Adrenal gland (tissue), 12 donors: Measurements from ENCODE around the gene TNFRSF18. TPM values are rescaled to one million over a fixed set of nuclear protein-coding genes. Genes with fewer than 3 reads are reported as not detected.

Experiments
- DNase-seq, 7 donors: peaks; one replicate each; pipeline ENCODE4 v3.0.0-alpha.2; 2019 to 2020
- H3K27ac ChIP-seq, 5 donors: fragments of 200-600 bp; sonication (generic) in 4 of 5; 1 replicate in 3 of 5; 2 replicates in 2 of 5; pipeline versions ENCODE4 v1.5.1 to v1.8.0; 2016 to 2020; ENCODE audit warnings: mild to moderate bottlenecking in 1 of 5
- H3K27me3 ChIP-seq: fragments of 200-600 bp; 2 replicates; pipeline ENCODE4 v1.8.0; 2021
- H3K36me3 ChIP-seq, 2 donors: fragments of 200-600 bp; replicated peaks in 1 of 2; 1 replicate in 1 of 2; 2 replicates in 1 of 2; pipeline versions ENCODE4 v1.5.1 to v1.8.0; 2018 to 2022
- H3K4me1 ChIP-seq, 2 donors: fragments of 200-600 bp; replicated peaks in 1 of 2; 1 replicate in 1 of 2; 2 replicates in 1 of 2; pipeline versions ENCODE4 v1.5.1 to v1.8.0; 2018 to 2021
- H3K4me3 ChIP-seq, 4 donors: fragments of 200-600 bp; sonication (generic) in 3 of 4; one replicate each; pipeline ENCODE4 v1.5.1; 2016 to 2018
- H3K9me3 ChIP-seq, 3 donors: fragments of 200-600 bp; sonication (generic) in 1 of 3; replicated peaks in 1 of 3; 1 replicate in 2 of 3; 2 replicates in 1 of 3; pipeline versions ENCODE4 v1.5.1 to v1.8.0; 2016 to 2021
- POLR2A ChIP-seq, 2 donors: fragments of 450-650 bp; IDR thresholded peaks; one replicate each; pipeline ENCODE4 v1.6.1; 2017; ENCODE audit warnings: antibody characterized with exemption in 2 of 2, mild to moderate bottlenecking in 2 of 2, moderate library complexity in 1 of 2
- WGBS, 4 donors: extraction: QIAGEN DNeasy Blood & Tissue Kit in 2 of 4; methylation state at CpG; one replicate each; pipeline versions ENCODE4 v1.1.5 to v1.1.7; 2013 to 2017; 5-methylcytosine and 5-hydroxymethylcytosine counted together
- intact Hi-C, 2 donors: fragments of 100-400 bp; cut with DNase I; formaldehyde crosslinking; loops; one replicate each; pipeline versions ENCODE4 v1.14.1 to v1.15.0; 2022 to 2023
- polyA plus RNA-seq, 3 donors: library from polyadenylated mRNA; stranded (reverse); fragments of 200-250 nt in 2 of 3; fragments of 350-450 nt in 1 of 3; fragmentation: Illumina TruSeq in 1 of 3; extraction: RNeasy Lipid Tissue Mini Kit (QIAGEN cat#74804) in 1 of 3; gene quantifications; one replicate each; pipeline ENCODE4 v1.2.3, GENCODE V29; 2013 to 2014
- total RNA-seq, 9 donors: library from RNA; depleted of rRNA in 4 of 9; stranded (reverse); fragments of >200 nt in 4 of 9; fragments of 120-200 nt in 1 of 9; fragmentation: NEBNext Ultra II Directional in 1 of 9; extraction: Animal tissue kit (Norgen Biotek cat#: 25700) in 1 of 9; gene quantifications; one replicate each; pipeline versions ENCODE4 v1.1.0 to v1.2.4, GENCODE V29; 2013 to 2023
- TF ChIP-seq, protein P1 (sequence below), 6 experiments: fragments of 450-650 bp in 4 of 6; fragments of 200-600 bp in 2 of 6; sonication (generic) in 1 of 6; IDR thresholded peaks; 1 replicate in 5 of 6; 2 replicates in 1 of 6; pipeline versions ENCODE4 v1.5.1 to v1.8.0; 2016 to 2021; ENCODE audit warnings: antibody characterized with exemption in 6 of 6, mild to moderate bottlenecking in 2 of 6, moderate library complexity in 1 of 6
- donor health status: healthy with polysubstance abuse.
- donor health status: Bipolar disorder and iron deficiency.
- donor health status: DM: yes; HTN: yes; CAD: no.
- donor health status: DM: no; HTN: no; CAD: no.
- donor health status: DM: no; HTN: no; CAD: no.
- donor health status: DM: yes; HTN: yes; CAD: no.

Gene TNFRSF18
- total and polyA plus RNA-seq, 12 donors = 0.27 to 1.5 (median 0.64) TPM; not detected in 7

- no peak for DNase-seq
- H3K27me3 ChIP-seq = no peaks in the 10 kb centered on the region
- H3K27ac ChIP-seq = no peak overlapping the region
- H3K9me3 ChIP-seq = no peaks in the 10 kb centered on the region
- no peak overlapping the region for H3K4me3 ChIP-seq
- no peak for TF ChIP-seq POLR2A (IDR thresholded peaks at IDR 0.05)
- TF ChIP-seq, protein P1, sequence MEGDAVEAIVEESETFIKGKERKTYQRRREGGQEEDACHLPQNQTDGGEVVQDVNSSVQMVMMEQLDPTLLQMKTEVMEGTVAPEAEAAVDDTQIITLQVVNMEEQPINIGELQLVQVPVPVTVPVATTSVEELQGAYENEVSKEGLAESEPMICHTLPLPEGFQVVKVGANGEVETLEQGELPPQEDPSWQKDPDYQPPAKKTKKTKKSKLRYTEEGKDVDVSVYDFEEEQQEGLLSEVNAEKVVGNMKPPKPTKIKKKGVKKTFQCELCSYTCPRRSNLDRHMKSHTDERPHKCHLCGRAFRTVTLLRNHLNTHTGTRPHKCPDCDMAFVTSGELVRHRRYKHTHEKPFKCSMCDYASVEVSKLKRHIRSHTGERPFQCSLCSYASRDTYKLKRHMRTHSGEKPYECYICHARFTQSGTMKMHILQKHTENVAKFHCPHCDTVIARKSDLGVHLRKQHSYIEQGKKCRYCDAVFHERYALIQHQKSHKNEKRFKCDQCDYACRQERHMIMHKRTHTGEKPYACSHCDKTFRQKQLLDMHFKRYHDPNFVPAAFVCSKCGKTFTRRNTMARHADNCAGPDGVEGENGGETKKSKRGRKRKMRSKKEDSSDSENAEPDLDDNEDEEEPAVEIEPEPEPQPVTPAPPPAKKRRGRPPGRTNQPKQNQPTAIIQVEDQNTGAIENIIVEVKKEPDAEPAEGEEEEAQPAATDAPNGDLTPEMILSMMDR (IDR thresholded peaks at IDR 0.05) = no peak
- 93 to 96% (median 94%) methylated on average over 74 of the region's 74 CpGs for WGBS, 4 donors
- intact Hi-C loops = no loop called here
- H3K4me1 ChIP-seq = peaks cover 4 to 8% of the 10 kb centered on the region in 2 donors
- H3K36me3 ChIP-seq = peaks cover 0 to 46% of the 10 kb centered on the region in 2 donors
These were observed 10.6 kb upstream of the TNFRSF18 start for GRCh38 chr1:1216770-1217620.

DNA sequence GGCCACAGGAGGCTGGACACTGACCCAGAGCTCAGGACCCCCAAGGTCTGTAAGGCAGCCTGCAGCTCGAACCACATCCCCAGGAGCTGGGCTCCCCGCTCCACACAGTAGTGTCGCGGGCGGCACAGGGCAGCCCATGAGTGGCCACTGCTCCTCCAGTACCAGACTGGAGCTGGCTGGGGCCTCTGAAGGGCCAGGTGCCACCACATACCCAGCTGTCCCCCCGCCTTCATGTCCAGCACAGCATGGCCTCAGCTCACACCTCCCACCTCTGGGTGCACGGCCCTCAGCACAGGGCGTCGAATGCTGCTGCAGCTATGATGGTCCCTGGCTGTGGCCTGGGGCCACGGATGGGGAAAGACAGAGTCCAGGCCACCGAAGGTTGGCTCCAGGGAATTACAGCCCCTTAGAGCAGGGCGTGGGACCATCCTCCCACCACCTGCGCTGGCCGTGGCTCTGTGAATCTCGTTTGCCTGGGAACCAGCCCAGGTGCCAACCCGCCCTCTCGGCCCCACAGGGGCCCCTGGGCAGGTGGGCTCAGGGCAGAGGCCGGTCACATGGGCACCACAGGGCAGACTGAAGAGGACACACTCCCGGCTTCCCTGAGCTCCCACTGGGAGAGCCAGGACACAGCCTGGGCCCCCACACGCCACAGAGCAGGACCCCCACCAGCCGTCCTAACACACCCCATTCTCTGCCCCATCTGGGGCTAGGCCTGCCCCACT lies 9.7 kb upstream of the TNFRSF18 start:
- intact Hi-C loops = no loop called here
- peaks cover 3 to 5% of the 10 kb centered on the region in 2 donors for H3K4me1 ChIP-seq
- no peaks in the 10 kb centered on the region for H3K27me3 ChIP-seq
- peaks cover 0 to 37% of the 10 kb centered on the region in 2 donors for H3K36me3 ChIP-seq
- H3K9me3 ChIP-seq = no peaks in the 10 kb centered on the region
- TF ChIP-seq POLR2A (IDR thresholded peaks at IDR 0.05) = no peak
- TF ChIP-seq, protein P1 (IDR thresholded peaks at IDR 0.05) = no peak
- no peak overlapping the region for H3K27ac ChIP-seq
- H3K4me3 ChIP-seq = no peak overlapping the region
- DNase-seq = no peak
- 82 to 100% (median 92%) methylated on average over 1 to 21 of the region's 21 CpGs for WGBS, 4 donors

- Histone ChIP-seq H3K27ac (no peak overlapping the region), H3K27me3 (no peaks in the 10 kb centered on the region), H3K4me1 (no peaks in the 10 kb centered on the region), H3K4me3 (no peak overlapping the region), H3K9me3 (no peaks in the 10 kb centered on the region), H3K36me3 (peaks cover 0 to 28% of the 10 kb centered on the region in 2 donors)
- DNase-seq = no peak
- TF ChIP-seq, protein P1 (IDR thresholded peaks at IDR 0.05) = no peak
- no peak for TF ChIP-seq POLR2A (IDR thresholded peaks at IDR 0.05)
- WGBS, 4 donors = 49 to 88% (median 55%) methylated on average over 1 to 11 of the region's 11 CpGs
- intact Hi-C loops = no loop called here
These were observed 8.8 kb upstream of the TNFRSF18 start for GRCh38 chr1:1215080-1215676.
